ENCODE data around the gene MTUS2. TPM values are rescaled to one million over a fixed set of nuclear protein-coding genes. Genes with fewer than 3 reads are reported as not detected.

MTUS2 gene
- total and polyA plus RNA-seq, 2 donors (not counting 3 experiments of a cell fraction or from before 2014, with no cell fraction given): not detected

DNA sequence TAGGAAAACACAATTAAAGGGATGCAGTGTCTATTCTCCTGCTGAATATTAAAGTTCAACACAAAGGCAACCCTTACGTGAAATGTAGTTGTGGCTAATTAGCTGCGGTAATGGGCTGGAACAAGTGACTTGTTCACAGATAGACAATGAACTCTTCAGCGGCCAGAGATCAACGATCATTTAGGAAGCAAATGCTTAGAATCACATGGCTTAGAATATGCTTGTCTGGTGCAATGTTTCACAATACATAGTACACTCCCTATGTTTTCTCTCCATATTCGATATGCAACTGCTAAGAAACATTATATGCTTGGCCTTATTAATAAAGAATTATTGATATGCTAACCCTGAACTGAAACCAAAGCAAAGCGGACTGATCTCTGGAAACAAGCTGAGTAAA lies 25.7 kb upstream of the MTUS2 start:
- no peak overlapping the region for H3K4me3 ChIP-seq (replicated peaks in 1 of 3; ENCODE audit: insufficient read depth in 1 of 3, low read depth in 1 of 3, low read length in 3 of 3)
- H3K4me1 ChIP-seq (ENCODE audit: control insufficient read depth, extremely low read depth, insufficient read depth, low read length): peaks cover 4% of the 10 kb centered on the region
- BruUV-seq (replicated peaks): no TSS peak
- peaks cover 28 to 34% of the 10 kb centered on the region in 2 experiments for H3K27me3 ChIP-seq (ENCODE audit: control insufficient read depth in 2 of 2, insufficient read depth in 2 of 2, low read length in 2 of 2)
- DNase-seq (ENCODE audit: low read depth, low spot score) (no peak), FAIRE-seq (no peak)
- H3K4me2 ChIP-seq (ENCODE audit: insufficient read depth, low read length): no peak overlapping the region
- no peaks in the 10 kb centered on the region for H3K9me1 ChIP-seq (replicated peaks; ENCODE audit: control insufficient read depth, extremely low read depth, insufficient read depth, low read length)
- dilution Hi-C loops (cut with MboI; ENCODE audit: extremely low pct_ligation_motif_present, low sequenced_read_pairs): no loop called here
- no peaks in the 10 kb centered on the region for H3K9me3 ChIP-seq (replicated peaks; ENCODE audit: control insufficient read depth, insufficient read depth, low read length)
- H2AFZ ChIP-seq (ENCODE audit: low read depth, low read length): no peak overlapping the region
- intact Hi-C loops (cut with micrococcal nuclease): no loop called here
- ChIA-PET CTCF (interaction anchor here (1.7 to 4.2 kb wide), 4 partner anchors 77 to 735 kb away, joined by 8 to 30 read pairs (median 23); partner anchors contain the start of gene SLC46A3), POLR2A (no interaction called here)
- no peak overlapping the region for H3K9ac ChIP-seq (replicated peaks; ENCODE audit: extremely low read depth, insufficient read depth, low read length)
- no peaks in the 10 kb centered on the region for H3K36me3 ChIP-seq (ENCODE audit: control insufficient read depth in 2 of 2, extremely low read depth in 1 of 2, insufficient read depth in 2 of 2, low read length in 2 of 2)
- no peaks in the 10 kb centered on the region for H3K79me2 ChIP-seq (ENCODE audit: control insufficient read depth, insufficient read depth, low read length)
- no peak overlapping the region for H3K27ac ChIP-seq (ENCODE audit: insufficient read depth, low read depth, low read length)
- no peak for TF ChIP-seq POLR2AphosphoS5 (IDR thresholded peaks at IDR 0.05; ENCODE audit: insufficient read depth, low read depth, low read length)
- no peaks in the 10 kb centered on the region for H4K20me1 ChIP-seq (replicated peaks; ENCODE audit: control insufficient read depth, extremely low read depth, insufficient read depth, low read length)

DNA sequence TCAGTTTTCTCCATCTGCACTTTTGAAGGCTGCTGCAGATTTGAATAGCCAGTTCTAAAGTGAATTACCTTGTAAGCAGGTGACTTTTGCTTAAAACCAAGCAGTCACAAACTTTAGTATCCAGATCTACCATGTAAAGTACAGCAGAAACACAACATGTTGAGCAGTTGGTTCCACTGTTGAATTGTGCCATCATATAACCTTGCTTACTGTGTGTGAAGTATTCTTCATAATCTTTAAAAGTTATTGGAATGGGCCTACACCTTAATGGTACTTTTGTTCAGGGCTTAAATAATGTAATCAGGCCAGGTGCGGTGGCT lies 23.2 kb upstream of the MTUS2 start:
- dilution Hi-C loops (cut with MboI; ENCODE audit: extremely low pct_ligation_motif_present, low sequenced_read_pairs): no loop called here
- Histone ChIP-seq H3K4me2 (ENCODE audit: insufficient read depth, low read length) (no peak overlapping the region), H3K27ac (ENCODE audit: insufficient read depth, low read depth, low read length) (no peak overlapping the region), H3K27me3 (ENCODE audit: control insufficient read depth in 2 of 2, insufficient read depth in 2 of 2, low read length in 2 of 2) (peaks cover 20 to 31% of the 10 kb centered on the region in 2 experiments), H2AFZ (ENCODE audit: low read depth, low read length) (no peak overlapping the region), H3K36me3 (ENCODE audit: control insufficient read depth in 2 of 2, extremely low read depth in 1 of 2, insufficient read depth in 2 of 2, low read length in 2 of 2) (no peaks in the 10 kb centered on the region), H3K9ac (replicated peaks; ENCODE audit: extremely low read depth, insufficient read depth, low read length) (no peak overlapping the region), H3K79me2 (ENCODE audit: control insufficient read depth, insufficient read depth, low read length) (no peaks in the 10 kb centered on the region), H3K9me3 (replicated peaks; ENCODE audit: control insufficient read depth, insufficient read depth, low read length) (no peaks in the 10 kb centered on the region), H3K9me1 (replicated peaks; ENCODE audit: control insufficient read depth, extremely low read depth, insufficient read depth, low read length) (no peaks in the 10 kb centered on the region), H3K4me3 (replicated peaks in 1 of 3; ENCODE audit: insufficient read depth in 1 of 3, low read depth in 1 of 3, low read length in 3 of 3) (no peak overlapping the region), H4K20me1 (replicated peaks; ENCODE audit: control insufficient read depth, extremely low read depth, insufficient read depth, low read length) (no peaks in the 10 kb centered on the region), H3K4me1 (ENCODE audit: control insufficient read depth, extremely low read depth, insufficient read depth, low read length) (peaks cover 4% of the 10 kb centered on the region)
- ChIA-PET CTCF (interaction anchor here (0.5 to 4.2 kb wide), 61 partner anchors 9 to 928 kb away, joined by 3 to 135 read pairs (median 4); partner anchors contain the start of genes MTUS2, PAN3 and SLC46A3), POLR2A (interaction anchor here (0.7 kb wide), 1 partner anchor 81 kb away, joined by 4 read pairs; no protein-coding TSS in a partner anchor)
- FAIRE-seq (no peak), DNase-seq (ENCODE audit: low read depth, low spot score) (no peak)
- intact Hi-C loops (cut with micrococcal nuclease): loop anchor here (1.0 to 5.0 kb wide), 6 partner anchors 46 to 740 kb away; partner anchors contain the start of gene FLT1
- no peak for TF ChIP-seq POLR2AphosphoS5 (IDR thresholded peaks at IDR 0.05; ENCODE audit: insufficient read depth, low read depth, low read length)
- no peak for TF ChIP-seq MYC (IDR thresholded peaks at IDR 0.05; ENCODE audit: low read depth, low read length)
- TF ChIP-seq GATA2 (IDR thresholded peaks at IDR 0.05; ENCODE audit: insufficient read depth, insufficient read length, low read depth, low read length): no peak
- no peak for TF ChIP-seq POLR2A (IDR thresholded peaks at IDR 0.05; ENCODE audit: low read depth, low read length)
- no peak for TF ChIP-seq EZH2 (IDR thresholded peaks at IDR 0.05; ENCODE audit: borderline replicate concordance, low read depth, low read length, severe bottlenecking)
- no peak for TF ChIP-seq MAX (IDR thresholded peaks at IDR 0.05; ENCODE audit: insufficient read depth, insufficient read length)
- TF ChIP-seq, protein P1, sequence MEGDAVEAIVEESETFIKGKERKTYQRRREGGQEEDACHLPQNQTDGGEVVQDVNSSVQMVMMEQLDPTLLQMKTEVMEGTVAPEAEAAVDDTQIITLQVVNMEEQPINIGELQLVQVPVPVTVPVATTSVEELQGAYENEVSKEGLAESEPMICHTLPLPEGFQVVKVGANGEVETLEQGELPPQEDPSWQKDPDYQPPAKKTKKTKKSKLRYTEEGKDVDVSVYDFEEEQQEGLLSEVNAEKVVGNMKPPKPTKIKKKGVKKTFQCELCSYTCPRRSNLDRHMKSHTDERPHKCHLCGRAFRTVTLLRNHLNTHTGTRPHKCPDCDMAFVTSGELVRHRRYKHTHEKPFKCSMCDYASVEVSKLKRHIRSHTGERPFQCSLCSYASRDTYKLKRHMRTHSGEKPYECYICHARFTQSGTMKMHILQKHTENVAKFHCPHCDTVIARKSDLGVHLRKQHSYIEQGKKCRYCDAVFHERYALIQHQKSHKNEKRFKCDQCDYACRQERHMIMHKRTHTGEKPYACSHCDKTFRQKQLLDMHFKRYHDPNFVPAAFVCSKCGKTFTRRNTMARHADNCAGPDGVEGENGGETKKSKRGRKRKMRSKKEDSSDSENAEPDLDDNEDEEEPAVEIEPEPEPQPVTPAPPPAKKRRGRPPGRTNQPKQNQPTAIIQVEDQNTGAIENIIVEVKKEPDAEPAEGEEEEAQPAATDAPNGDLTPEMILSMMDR (IDR thresholded peaks at IDR 0.05; ENCODE audit: extremely low read depth in 1 of 2, insufficient read depth in 1 of 2, low read depth in 1 of 2, low read length in 2 of 2): no peak
- TF ChIP-seq JUN (IDR thresholded peaks at IDR 0.05; ENCODE audit: borderline replicate concordance, insufficient read depth, insufficient read length, low read depth): no peak
- TF ChIP-seq FOS (IDR thresholded peaks at IDR 0.05; ENCODE audit: borderline replicate concordance, insufficient read depth, low read length): no peak
- no TSS peak for BruUV-seq (replicated peaks)
